ENCODE data around the gene GOLGA3.
"Not testable (repeated sequence)": the region's sequence is repeated elsewhere in the genome, so short reads cannot be mapped to it uniquely, and the experiment has no call there.

The GOLGA3 gene

DNA sequence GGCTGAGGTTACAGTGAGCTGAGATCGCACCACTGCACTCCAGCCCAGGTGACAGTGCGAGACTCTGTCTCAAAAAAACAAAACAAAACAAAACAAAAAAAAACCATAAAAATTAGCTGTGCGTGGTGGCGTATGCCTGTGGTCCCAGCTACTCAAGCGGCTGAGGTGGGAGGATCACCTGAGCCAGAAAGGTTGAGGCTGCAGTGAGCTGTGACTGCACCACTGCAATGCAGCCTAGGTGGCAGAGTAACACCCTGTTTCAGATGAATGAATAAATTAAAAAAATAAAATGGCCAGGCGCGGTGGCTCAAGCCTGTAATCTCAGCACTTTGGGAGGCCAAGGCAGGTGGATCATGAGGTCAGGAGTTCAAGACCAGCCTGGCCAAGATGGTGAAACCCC lies 75.0 kb downstream of the GOLGA3 start:
- not testable (repeated sequence) for DNase-seq (ENCODE audit: low read depth)

DNA sequence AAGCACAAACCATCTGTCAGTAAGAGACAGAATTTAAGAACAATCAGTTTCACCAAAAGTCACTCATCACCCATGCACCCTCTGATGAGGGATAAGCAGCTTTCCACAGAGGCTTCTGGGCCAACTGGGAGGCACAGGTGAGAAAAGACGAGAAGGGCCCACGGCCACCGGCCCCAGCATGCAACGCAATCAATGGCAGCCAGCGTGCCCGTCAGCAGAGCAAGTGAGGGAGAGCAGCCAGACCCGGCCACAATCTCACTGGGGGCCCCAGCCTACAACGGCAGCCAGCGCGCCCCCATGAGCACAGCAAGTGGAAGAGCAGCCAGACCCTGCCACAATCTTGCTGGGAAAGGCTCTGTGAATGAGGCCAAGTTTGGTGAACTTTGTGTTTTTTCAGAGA lies 80.3 kb downstream of the GOLGA3 start:
- DNase-seq (ENCODE audit: low read depth) = no peak

DNA sequence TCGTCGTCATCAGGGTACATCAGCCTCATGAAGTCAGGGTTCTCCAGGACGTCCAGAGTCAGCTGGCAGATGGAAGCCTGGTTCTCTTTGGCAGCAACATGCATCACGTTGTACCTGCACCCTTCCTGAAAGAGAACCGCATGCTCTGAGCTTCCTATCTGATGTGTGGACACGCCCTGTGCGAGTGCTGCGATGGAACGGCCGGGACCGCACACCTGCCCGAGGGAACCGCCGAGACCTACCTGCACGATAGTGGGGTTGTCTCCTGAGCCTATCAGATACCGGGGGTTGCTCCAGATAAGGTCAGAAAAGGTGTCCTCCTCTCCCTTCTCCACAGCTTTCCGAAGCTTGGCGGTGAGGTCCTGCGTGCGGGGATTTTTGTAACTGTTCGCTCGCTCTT lies 80.8 kb downstream of the GOLGA3 start:
- no peak for DNase-seq (ENCODE audit: low read depth)

GRCh38 chr12:132747395-132747794 lies 81.3 kb downstream of the GOLGA3 start:
- no peak for DNase-seq (ENCODE audit: low read depth)

GRCh38 chr12:132746613-132747012 lies 82.1 kb downstream of the GOLGA3 start:
- no peak for DNase-seq (ENCODE audit: low read depth)

GRCh38 chr12:132743831-132744230 lies 84.8 kb downstream of the GOLGA3 start:
- DNase-seq (ENCODE audit: low read depth) = no peak

- DNase-seq (ENCODE audit: low read depth) = no peak
Observed at GRCh38 chr12:132741620-132742019, 87.0 kb downstream of the GOLGA3 start.

GRCh38 chr12:132740652-132741051 lies 88.0 kb downstream of the GOLGA3 start:
- no peak for DNase-seq (ENCODE audit: low read depth)

DNA sequence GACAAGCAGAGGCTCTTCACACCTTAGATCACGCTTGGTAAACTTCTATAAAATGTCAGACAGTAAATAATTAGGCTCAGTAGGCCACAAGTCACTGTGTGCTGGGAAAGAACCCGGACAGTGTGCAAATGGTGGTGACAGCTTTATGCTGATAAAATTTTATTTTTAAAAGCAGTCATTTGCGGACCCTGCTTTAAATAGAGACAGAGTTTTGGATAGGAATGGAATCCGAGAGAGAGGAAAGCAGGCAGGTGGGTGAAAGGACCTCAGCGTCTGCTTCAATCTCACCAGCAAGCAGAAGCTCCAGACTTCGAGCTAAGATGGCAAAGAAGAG lies 88.4 kb downstream of the GOLGA3 start:
- no peak for DNase-seq (ENCODE audit: low read depth)

DNA sequence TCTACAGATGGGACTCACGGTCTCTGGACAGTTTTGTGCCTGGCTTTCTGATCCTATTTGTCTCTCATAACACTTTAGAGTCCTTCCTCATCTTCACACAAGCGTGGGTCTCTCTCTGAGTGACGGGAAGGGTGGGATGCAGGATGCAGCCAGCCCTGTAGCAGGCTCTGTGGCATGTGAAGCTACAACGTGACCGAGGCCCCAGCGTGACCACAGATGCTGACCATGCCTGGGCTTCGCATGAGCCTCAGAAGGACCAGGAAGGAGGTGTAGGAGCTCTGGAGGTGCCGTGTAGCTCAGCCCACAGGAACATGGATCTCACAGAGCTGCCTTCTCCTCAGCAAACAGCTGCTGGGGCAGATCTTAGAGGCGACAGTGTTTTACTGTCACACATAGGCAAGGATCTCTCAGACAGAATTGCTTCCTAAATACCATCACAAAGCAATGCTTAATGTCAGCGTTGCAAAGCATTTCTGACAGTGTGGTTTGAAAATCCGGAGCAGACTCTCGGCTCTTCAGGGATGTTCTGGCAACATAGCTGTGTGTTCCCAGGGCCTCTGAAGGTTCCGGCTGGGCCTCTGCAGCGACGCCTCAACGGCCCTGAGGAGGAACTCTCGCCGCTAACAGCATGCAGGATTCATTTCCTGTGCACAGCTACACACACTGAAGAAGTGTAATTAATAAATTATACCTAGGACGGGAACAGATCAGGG lies 88.9 kb downstream of the GOLGA3 start:
- DNase-seq (ENCODE audit: low read depth) = no peak

GRCh38 chr12:132736913-132737312 lies 91.8 kb downstream of the GOLGA3 start:
- DNase-seq (ENCODE audit: low read depth) = no peak

- DNase-seq (ENCODE audit: low read depth) = no peak
Observed at GRCh38 chr12:132736378-132736777, 92.3 kb downstream of the GOLGA3 start.

- DNase-seq (ENCODE audit: low read depth) = no peak
Observed at GRCh38 chr12:132735496-132735895, 93.2 kb downstream of the GOLGA3 start.

GRCh38 chr12:132734206-132734605 lies 94.5 kb downstream of the GOLGA3 start:
- no peak for DNase-seq (ENCODE audit: low read depth)

GRCh38 chr12:132731574-132731973 lies 97.1 kb downstream of the GOLGA3 start:
- no peak for DNase-seq (ENCODE audit: low read depth)

- DNase-seq (ENCODE audit: low read depth) = no peak
Observed at GRCh38 chr12:132730353-132730752, 98.3 kb downstream of the GOLGA3 start.

DNA sequence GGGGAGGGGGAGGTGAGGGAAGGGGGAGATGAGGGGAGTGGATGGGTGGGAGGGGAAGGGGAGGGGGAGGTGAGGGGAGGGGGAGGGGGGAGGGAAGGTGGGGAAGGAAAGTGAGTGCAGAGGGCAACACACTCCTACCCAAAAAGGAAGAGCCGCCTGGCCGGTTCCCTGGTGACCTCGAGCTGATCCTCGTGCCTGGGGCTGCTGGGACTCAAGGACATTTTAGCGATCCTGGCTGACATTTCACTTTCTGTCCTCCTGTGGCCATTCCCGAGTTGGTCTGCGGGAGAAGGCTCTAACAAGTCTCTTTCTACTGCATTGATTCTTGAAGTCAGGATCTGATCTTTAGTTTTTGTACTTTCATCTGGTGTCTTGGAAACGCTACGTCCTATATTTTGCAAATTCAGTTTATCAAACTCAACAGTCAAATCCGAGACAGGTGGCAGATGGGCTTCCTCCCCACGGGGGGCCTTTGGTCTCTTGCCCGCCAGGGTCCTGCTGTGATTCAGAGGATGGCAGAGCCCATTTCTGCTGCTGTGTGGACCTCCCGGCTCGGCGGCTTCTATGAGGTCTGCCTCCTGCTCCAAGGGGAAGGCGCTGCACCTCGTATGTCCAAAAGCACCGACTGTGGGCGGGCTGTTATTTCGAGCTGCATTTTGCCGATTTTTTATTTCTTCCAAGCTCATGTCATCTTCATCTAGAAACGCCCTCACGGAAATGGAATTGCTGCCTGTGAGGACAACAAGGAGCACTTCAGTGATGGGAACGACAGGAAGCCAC lies 98.9 kb downstream of the GOLGA3 start:
- DNase-seq (ENCODE audit: low read depth) = no peak

GRCh38 chr12:132728502-132728901 lies 100.2 kb downstream of the GOLGA3 start:
- no peak for DNase-seq (ENCODE audit: low read depth)

DNA sequence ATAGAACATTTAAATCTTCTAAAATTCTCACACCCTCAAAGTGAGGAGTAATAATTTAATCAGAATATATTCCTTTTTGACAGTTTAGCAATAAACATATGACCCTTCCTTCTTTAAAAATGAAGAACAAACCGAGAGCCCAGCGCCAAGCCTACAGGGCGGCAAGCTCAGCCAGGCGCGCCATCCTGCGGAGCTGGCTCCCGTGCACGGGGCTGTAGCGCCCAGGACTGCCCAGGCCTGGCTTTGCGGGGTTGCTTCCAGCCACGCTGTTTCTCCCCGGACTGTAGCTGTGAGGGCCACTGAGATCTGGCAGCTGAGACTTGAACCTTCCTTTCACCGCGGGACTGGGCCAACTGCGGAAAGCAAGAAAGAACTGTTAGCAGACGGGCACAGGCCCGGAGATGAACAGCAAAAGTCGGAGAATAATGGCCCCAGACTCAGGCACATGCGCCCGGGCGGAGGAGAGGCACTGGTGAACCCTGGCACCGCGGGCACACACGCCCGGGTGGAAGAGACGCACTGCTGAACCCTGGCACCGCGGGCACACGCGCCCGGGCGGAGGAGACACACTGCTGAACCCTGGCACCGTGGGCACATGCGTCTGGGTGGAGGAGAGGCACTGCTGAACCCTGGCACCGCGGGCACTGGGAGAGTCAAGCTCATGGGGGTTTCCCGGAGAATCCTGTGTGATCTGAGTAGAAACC lies 101.4 kb downstream of the GOLGA3 start:
- DNase-seq (ENCODE audit: low read depth) = no peak

DNA sequence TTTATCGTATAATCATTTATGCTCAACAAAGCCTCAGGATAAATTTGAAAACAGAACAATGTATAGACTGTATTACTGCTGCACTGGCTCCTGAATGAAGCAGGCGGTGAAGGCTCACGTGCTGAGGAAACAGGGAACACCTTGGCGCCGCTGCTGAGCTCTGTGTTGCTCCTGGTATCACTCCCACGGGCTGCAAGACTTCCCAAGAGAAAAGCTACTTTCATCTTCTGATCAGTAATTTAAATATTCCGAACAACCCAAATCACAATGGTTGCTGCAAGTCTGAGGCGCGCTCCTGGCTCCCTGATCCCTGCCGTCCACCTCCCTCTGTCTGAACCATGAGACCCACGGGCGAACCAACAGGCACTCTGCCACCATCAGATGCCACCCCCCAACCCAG lies 102.3 kb downstream of the GOLGA3 start:
- DNase-seq (ENCODE audit: low read depth) = no peak

- no peak for DNase-seq (ENCODE audit: low read depth)
Observed at GRCh38 chr12:132724506-132725241, 104.0 kb downstream of the GOLGA3 start.

GRCh38 chr12:132723764-132724140 lies 104.9 kb downstream of the GOLGA3 start:
- DNase-seq (ENCODE audit: low read depth) = no peak
